Inferior parietal cortex (tissue), 1 donor: ENCODE results near the gene GALR1.

ENCODE experiments used
- DNase-seq: peaks from one replicate; pipeline ENCODE4 v3.0.0-alpha.2; 2016; ENCODE audit errors: extremely low spot score

The GALR1 gene

DNA sequence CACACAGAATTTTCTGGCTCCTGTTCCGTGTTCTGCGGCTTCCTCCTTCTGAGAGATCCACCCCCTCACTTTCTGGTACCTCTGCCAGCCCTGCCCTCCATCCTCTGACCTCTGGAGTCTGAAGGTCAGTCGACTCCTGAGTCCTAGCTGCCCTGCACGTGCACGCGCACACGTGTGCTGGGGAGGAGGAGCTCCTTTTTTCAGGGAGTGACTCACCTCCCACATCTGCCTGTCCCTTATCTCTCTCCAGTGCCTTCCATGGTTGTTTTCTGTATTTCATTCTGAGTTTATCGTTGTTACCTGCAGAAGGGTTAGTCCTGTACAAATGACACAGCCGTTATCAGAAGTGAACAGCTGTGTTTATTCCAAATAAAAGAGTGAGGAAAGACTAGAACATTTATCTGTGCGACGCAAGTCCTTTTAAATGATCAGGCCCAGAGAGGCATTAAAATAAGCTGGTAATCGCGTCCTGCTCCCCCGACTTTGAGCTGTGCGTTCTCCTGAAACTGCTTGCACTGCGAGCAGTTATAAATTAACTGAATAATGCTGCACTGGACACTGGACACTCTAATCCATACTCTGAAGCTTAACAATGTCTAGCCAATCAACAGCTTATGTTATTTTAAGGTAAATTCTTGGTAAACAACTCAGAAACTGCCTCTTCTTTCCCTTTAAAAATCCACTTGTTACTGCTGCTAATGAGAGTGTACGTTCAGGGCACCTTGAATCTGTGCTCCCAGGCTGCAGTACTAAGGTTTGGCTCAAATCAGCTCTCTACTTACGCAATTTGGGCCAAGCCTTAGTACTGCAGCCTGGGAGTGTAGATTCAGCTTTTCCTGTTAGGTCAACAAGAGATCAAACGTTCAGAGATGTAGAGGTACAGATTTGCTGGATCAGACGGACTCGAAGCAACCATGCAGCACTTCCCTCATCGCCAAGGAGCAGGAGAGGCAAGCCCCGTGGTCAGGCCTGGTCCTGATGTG is 72.5 kb downstream of the GALR1 start:
- no peak for DNase-seq

DNA sequence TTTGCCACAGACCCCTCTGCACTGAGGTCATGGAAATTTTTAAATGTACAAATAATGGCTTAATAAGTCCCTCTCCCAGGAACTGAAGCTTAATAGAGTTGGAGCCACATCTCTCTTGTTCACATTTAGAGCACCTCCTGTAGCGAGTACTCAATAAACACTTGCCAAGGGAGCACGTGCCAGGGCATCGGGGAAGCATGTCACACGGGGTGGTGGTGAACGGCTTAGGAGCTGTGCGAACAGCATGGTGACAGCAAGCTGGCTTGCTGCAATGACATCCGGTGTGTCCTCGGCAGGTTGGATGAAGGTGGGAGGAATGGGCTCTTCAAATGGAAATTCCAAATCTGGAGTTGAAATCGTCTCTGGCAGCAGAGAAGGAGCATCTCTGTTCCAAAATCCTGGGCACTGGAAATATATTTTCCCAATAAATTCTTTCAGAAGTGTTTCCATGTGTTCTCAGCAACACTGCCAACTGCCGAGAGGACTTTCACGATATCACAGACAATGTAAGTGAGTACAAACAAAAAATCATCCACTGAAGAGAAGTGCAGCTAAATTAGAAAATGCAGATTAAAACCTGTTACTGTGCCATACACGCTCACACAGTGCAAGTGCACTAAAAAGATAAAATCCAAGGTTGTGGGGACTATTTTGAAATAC is 74.1 kb downstream of the GALR1 start:
- peak; percentile 15 for DNase-seq
